Activated naive CD4-positive, alpha-beta T cell treated with anti-CD3 and anti-CD28 coated beads for 36 hours (primary cell): Measurements from ENCODE around the gene DUSP2. TPM values are rescaled to one million over a fixed set of nuclear protein-coding genes. Genes with fewer than 3 reads are reported as not detected.

Experiments used
- CTCF ChIA-PET: fragments of 350-600 bp; sonication (Branson Sonifier 250); formaldehyde crosslinking; loops from one replicate; lab custom pipeline; 2021; ENCODE audit warnings: antibody characterized with exemption; lab: Charles Lee
- DNase-seq: peaks from one replicate; pipeline ENCODE4 v3.0.0-alpha.2; 2020
- H3K27ac Mint-ChIP-seq: one replicate; pipeline ENCODE4 v1.8.0; 2021; ENCODE audit warnings: mild to moderate bottlenecking, mixed read lengths
- H3K27me3 Mint-ChIP-seq: one replicate; pipeline ENCODE4 v1.8.0; 2021; ENCODE audit warnings: low read depth, mixed read lengths
- H3K36me3 Mint-ChIP-seq: one replicate; pipeline ENCODE4 v1.8.0; 2021; ENCODE audit warnings: low read depth, mixed read lengths
- H3K4me1 Mint-ChIP-seq: one replicate; pipeline ENCODE4 v1.8.0; 2021; ENCODE audit warnings: low read depth, mixed read lengths
- H3K4me3 Mint-ChIP-seq: one replicate; pipeline ENCODE4 v1.8.0; 2021; ENCODE audit warnings: mild to moderate bottlenecking, moderate library complexity, mixed read lengths
- H3K9me3 Mint-ChIP-seq: one replicate; pipeline ENCODE4 v1.8.0; 2021; ENCODE audit warnings: mixed read lengths
- intact Hi-C: fragments of 100-400 bp; cut with micrococcal nuclease; formaldehyde crosslinking; loops from one replicate; pipeline ENCODE4 v1.15.1; 2023
- total RNA-seq, 2 experiments: library from RNA; stranded (reverse); gene quantifications; one replicate each; pipeline ENCODE4 v1.2.3, GENCODE V29; 2021

Gene DUSP2
- 100 to 1,000 TPM; 429 to 463 TPM for total RNA-seq

- peaks cover 52% of the 10 kb centered on the region for H3K4me1 Mint-ChIP-seq
- no peaks in the 10 kb centered on the region for H3K9me3 Mint-ChIP-seq
- no peaks in the 10 kb centered on the region for H3K27me3 Mint-ChIP-seq
- peaks cover 38% of the 10 kb centered on the region for H3K36me3 Mint-ChIP-seq
- intact Hi-C loops: loop anchor here (1.0 to 5.0 kb wide), 8 partner anchors 63 to 817 kb away; partner anchors contain the start of genes CIAO1, CNNM4, SNRNP200 and STARD7
- H3K4me3 Mint-ChIP-seq: peak within 1 kb of the TSS; percentile 96
- peak; percentile 95 for DNase-seq
- H3K27ac Mint-ChIP-seq: peak within 1 kb of the TSS; percentile 99
- CTCF ChIA-PET: interaction anchor here (0.5 to 18.5 kb wide), 5 partner anchors 12 to 31 kb away, joined by 3 to 482 read pairs (median 10); no protein-coding TSS in a partner anchor
These were observed at the start of gene DUSP2 for GRCh38 chr2:96145036-96145847. Gene DUSP2, minus strand, starts transcription at chr2:96145440. Its CDS starts 86 bp downstream, at chr2:96145354.

GRCh38 chr2:96191937-96192670, 46.9 kb upstream of the DUSP2 start:
- DNase-seq: no peak
- CTCF ChIA-PET: interaction anchor here (1.3 to 2.3 kb wide), 3 partner anchors 18 to 169 kb away, joined by 3 to 7 read pairs (median 5); partner anchors contain the start of gene ASTL
- Mint-ChIP-seq H3K36me3 (peaks cover 41% of the 10 kb centered on the region), H3K27me3 (no peaks in the 10 kb centered on the region), H3K4me3 (no peak overlapping the region), H3K4me1 (no peaks in the 10 kb centered on the region), H3K27ac (no peak overlapping the region), H3K9me3 (no peaks in the 10 kb centered on the region)
- intact Hi-C loops: no loop called here

- CTCF ChIA-PET: interaction anchor here (1.2 kb wide), 1 partner anchor 15 kb away, joined by 6 read pairs; no protein-coding TSS in a partner anchor
- Mint-ChIP-seq H3K4me3 (no peak overlapping the region), H3K27me3 (no peaks in the 10 kb centered on the region), H3K36me3 (peaks cover 48% of the 10 kb centered on the region), H3K27ac (no peak overlapping the region), H3K9me3 (no peaks in the 10 kb centered on the region), H3K4me1 (no peaks in the 10 kb centered on the region)
- no peak for DNase-seq
- intact Hi-C loops: no loop called here
These were observed 43.7 kb upstream of the DUSP2 start for GRCh38 chr2:96188821-96189526.

GRCh38 chr2:96186562-96186961, 41.3 kb upstream of the DUSP2 start:
- Mint-ChIP-seq H3K27ac (no peak overlapping the region), H3K4me3 (no peak overlapping the region), H3K9me3 (no peaks in the 10 kb centered on the region), H3K36me3 (peaks cover 29% of the 10 kb centered on the region), H3K27me3 (no peaks in the 10 kb centered on the region), H3K4me1 (no peaks in the 10 kb centered on the region)
- DNase-seq: no peak
- intact Hi-C loops: no loop called here
- CTCF ChIA-PET: interaction anchor here (1.4 kb wide), 1 partner anchor 45 kb away, joined by 4 read pairs; no protein-coding TSS in a partner anchor

- Mint-ChIP-seq H3K9me3 (no peaks in the 10 kb centered on the region), H3K27me3 (no peaks in the 10 kb centered on the region), H3K27ac (no peak overlapping the region), H3K36me3 (peaks cover 26% of the 10 kb centered on the region), H3K4me1 (peaks cover 4% of the 10 kb centered on the region), H3K4me3 (no peak overlapping the region)
- CTCF ChIA-PET: interaction anchor here (0.6 to 0.9 kb wide), 2 partner anchors 10 to 46 kb away, joined by 4 read pairs; no protein-coding TSS in a partner anchor
- no peak for DNase-seq
- intact Hi-C loops: no loop called here
These were observed 40.3 kb upstream of the DUSP2 start for GRCh38 chr2:96185516-96185915.

- no peaks in the 10 kb centered on the region for H3K9me3 Mint-ChIP-seq
These were observed 39.7 kb upstream of the DUSP2 start for GRCh38 chr2:96184989-96185388.

GRCh38 chr2:96184188-96184587, 38.9 kb upstream of the DUSP2 start:
- H3K4me3 Mint-ChIP-seq: no peak overlapping the region
- peaks cover 4% of the 10 kb centered on the region for H3K4me1 Mint-ChIP-seq
- no peak for DNase-seq
- CTCF ChIA-PET: interaction anchor here (2.6 kb wide), 1 partner anchor 10 kb away, joined by 11 read pairs; no protein-coding TSS in a partner anchor
- peaks cover 23% of the 10 kb centered on the region for H3K36me3 Mint-ChIP-seq
- intact Hi-C loops: no loop called here
- H3K9me3 Mint-ChIP-seq: no peaks in the 10 kb centered on the region
- H3K27ac Mint-ChIP-seq: no peak overlapping the region
- H3K27me3 Mint-ChIP-seq: no peaks in the 10 kb centered on the region

More at GRCh38 chr2:96184989-96185388, 39.7 kb upstream of the DUSP2 start:
- CTCF ChIA-PET: interaction anchor here (0.6 to 0.9 kb wide), 2 partner anchors 9 to 46 kb away, joined by 4 read pairs; no protein-coding TSS in a partner anchor
- DNase-seq: no peak
- Mint-ChIP-seq H3K4me3 (no peak overlapping the region), H3K4me1 (peaks cover 4% of the 10 kb centered on the region), H3K27ac (peak overlapping the region; percentile 3), H3K27me3 (no peaks in the 10 kb centered on the region), H3K36me3 (peaks cover 26% of the 10 kb centered on the region)
- intact Hi-C loops: no loop called here

GRCh38 chr2:96181529-96181928, 36.3 kb upstream of the DUSP2 start:
- H3K27ac Mint-ChIP-seq: no peak overlapping the region
- no peak for DNase-seq
- CTCF ChIA-PET: interaction anchor here (1.3 to 1.9 kb wide), 2 partner anchors 43 to 46 kb away, joined by 3 to 6 read pairs; partner anchors contain the start of gene ASTL
- H3K27me3 Mint-ChIP-seq: no peaks in the 10 kb centered on the region
- H3K4me1 Mint-ChIP-seq: peaks cover 4% of the 10 kb centered on the region
- no peaks in the 10 kb centered on the region for H3K9me3 Mint-ChIP-seq
- no peak overlapping the region for H3K4me3 Mint-ChIP-seq
- peaks cover 15% of the 10 kb centered on the region for H3K36me3 Mint-ChIP-seq
- intact Hi-C loops: no loop called here

- no peak for DNase-seq
- Mint-ChIP-seq H3K27ac (no peak overlapping the region), H3K4me1 (peaks cover 4% of the 10 kb centered on the region), H3K9me3 (no peaks in the 10 kb centered on the region), H3K36me3 (peaks cover 8% of the 10 kb centered on the region), H3K27me3 (no peaks in the 10 kb centered on the region), H3K4me3 (no peak overlapping the region)
- intact Hi-C loops: no loop called here
- CTCF ChIA-PET: interaction anchor here (0.7 to 1.3 kb wide), 6 partner anchors 42 to 188 kb away, joined by 3 to 8 read pairs (median 4); no protein-coding TSS in a partner anchor
These were observed 35.3 kb upstream of the DUSP2 start for GRCh38 chr2:96180521-96180920.

- no peak for DNase-seq
These were observed 34.8 kb upstream of the DUSP2 start for GRCh38 chr2:96180002-96180401.

GRCh38 chr2:96176661-96177060, 31.4 kb upstream of the DUSP2 start:
- no peak for DNase-seq
- CTCF ChIA-PET: interaction anchor here (1.3 to 7.6 kb wide), 4 partner anchors 9 to 59 kb away, joined by 4 to 482 read pairs (median 38); partner anchors contain the start of genes ADRA2B, ASTL and DUSP2
- H3K27me3 Mint-ChIP-seq: no peaks in the 10 kb centered on the region
- no peak overlapping the region for H3K4me3 Mint-ChIP-seq
- intact Hi-C loops: no loop called here
- H3K27ac Mint-ChIP-seq: no peak overlapping the region
- peaks cover 21% of the 10 kb centered on the region for H3K4me1 Mint-ChIP-seq
- H3K36me3 Mint-ChIP-seq: no peaks in the 10 kb centered on the region
- no peaks in the 10 kb centered on the region for H3K9me3 Mint-ChIP-seq

More at GRCh38 chr2:96180002-96180401, 34.8 kb upstream of the DUSP2 start:
- H3K27me3 Mint-ChIP-seq: no peaks in the 10 kb centered on the region
- intact Hi-C loops: no loop called here
- peaks cover 4% of the 10 kb centered on the region for H3K4me1 Mint-ChIP-seq
- peaks cover 8% of the 10 kb centered on the region for H3K36me3 Mint-ChIP-seq
- no peak overlapping the region for H3K4me3 Mint-ChIP-seq
- CTCF ChIA-PET: interaction anchor here (0.9 to 1.3 kb wide), 5 partner anchors 41 to 187 kb away, joined by 3 to 8 read pairs (median 4); no protein-coding TSS in a partner anchor
- no peak overlapping the region for H3K27ac Mint-ChIP-seq
- H3K9me3 Mint-ChIP-seq: no peaks in the 10 kb centered on the region
